ENCODE data around the gene ASB3.
"Not testable (repeated sequence)": the region's sequence is repeated elsewhere in the genome, so short reads cannot be mapped to it uniquely, and the experiment has no call there.

Gene ASB3

DNA sequence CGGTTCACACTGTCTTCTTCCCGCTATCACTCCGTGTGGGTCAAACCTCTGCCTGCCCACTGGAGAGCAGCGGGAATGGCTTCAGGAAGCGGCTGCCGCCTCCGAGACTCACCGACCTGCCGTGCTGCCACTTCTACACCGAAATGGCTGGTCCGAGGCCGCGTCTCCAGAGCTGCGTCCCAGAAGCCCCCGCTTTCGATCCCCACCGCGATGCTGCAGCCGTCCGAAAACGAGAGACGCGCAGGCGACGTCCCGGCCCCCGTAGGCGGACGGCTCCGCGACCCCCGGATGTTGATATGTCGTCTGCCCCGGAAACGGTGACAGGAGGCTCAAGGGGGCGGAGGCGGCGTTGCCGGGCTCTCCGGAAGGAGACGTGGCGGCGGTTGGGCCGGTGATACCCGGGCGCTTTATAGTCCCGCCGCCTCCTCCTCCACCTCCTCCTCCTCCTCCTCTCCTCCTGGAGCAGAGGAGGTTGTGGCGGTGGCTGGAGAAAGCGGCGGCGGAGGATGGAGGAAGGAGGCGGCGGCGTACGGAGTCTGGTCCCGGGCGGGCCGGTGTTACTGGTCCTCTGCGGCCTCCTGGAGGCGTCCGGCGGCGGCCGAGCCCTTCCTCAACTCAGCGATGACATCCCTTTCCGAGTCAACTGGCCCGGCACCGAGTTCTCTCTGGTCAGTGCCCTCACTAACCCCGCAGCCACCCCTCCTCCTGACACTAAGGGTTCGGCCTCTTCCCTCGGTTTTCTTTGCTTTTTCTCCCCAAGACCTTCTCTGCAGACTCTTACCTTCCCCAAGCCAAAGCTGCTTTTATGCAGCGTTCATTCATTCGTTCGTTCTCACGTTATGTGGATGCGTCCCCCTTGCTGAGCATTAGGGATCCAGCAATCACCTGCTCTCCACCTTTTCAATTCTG is at the start of gene ASB3, which contains the start of gene ERLEC1:
TSS of gene ASB3 (minus strand) at position 249 of the 909 bp plus-strand sequence. CDS start 21,381 bp downstream, outside the sequence.
TSS of gene ERLEC1 (plus strand) at position 340 of the 909 bp plus-strand sequence. CDS start at position 507, 167 bp downstream.
- DNase-seq: peak; percentile 92

GRCh38 chr2:53829980-53830290 is 43.2 kb upstream of the ASB3 start:
- DNase-seq: not testable (repeated sequence)

DNA sequence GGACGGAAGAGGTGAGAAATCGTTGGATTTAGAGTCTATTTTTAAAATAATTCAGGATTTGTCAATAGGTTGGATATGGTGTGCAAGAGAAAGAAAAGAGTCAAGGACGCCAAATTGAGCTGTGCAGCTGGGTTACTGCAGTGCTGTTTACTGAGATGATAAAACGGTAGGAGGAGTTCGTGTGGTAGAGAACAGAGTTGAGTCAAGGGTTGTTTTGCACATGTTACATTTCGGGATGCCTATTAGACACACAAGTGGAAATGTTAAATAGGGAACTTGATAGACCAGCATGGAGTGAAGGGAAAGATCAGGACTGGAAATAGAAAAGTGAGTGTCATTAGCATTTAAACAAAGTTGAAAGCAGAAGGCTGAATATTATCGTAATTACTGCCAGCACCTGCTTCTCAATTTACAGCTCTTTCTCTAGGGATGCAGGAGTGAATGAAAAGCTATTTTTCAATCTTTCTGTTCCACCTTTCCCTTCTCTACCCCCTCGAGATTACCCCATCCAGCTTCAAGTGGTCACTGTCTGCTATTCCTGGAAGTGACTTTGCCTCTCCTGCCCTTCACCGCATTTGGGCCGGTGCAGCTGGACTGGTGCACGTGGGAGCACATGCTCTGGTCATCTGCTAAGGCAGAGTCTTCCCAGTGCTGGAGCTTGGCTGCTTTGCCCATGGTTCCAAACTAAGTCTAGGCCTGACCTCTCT is 42.7 kb upstream of the ASB3 start:
- no peak for DNase-seq

GRCh38 chr2:53828331-53828730 is 41.6 kb upstream of the ASB3 start:
- DNase-seq: no peak

DNA sequence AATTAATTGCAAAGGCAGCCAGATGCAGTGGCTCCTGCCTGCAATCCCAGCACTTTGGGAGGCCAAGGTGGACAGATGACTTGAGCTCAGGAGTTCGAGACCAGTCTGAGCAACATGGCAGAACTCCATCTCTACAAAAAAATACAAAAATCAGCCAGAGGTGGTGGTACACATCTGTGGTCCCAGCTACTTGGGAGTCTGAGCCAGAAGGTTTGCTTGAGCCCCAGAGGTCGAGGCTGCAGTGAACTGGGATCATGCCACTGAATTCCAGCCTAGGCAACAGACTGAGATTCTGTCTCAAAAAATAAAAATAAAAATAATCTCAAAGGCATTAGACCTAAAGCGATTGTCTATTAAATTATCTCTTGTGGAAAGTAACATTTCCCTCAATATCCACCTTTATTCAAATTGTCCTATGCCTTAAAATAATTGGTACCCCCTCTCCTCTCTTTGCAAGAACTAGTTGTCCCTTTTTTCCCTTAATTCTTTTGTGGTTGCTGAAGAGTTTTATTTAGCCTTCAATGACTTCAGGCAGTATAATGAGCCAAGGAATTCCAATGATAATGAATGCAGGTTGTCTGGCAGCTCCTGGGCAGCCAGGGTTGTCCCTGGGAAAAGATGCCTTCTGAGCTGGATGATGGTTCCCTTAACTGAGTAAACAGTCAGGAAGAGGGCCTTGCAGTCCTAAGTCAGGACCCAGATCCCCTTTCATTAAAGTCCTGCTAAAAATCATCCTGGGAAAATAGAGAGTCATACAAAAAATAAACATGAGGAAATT is 40.8 kb upstream of the ASB3 start:
- no peak for DNase-seq

GRCh38 chr2:53826587-53827397 is 40.0 kb upstream of the ASB3 start:
- no peak for DNase-seq

DNA sequence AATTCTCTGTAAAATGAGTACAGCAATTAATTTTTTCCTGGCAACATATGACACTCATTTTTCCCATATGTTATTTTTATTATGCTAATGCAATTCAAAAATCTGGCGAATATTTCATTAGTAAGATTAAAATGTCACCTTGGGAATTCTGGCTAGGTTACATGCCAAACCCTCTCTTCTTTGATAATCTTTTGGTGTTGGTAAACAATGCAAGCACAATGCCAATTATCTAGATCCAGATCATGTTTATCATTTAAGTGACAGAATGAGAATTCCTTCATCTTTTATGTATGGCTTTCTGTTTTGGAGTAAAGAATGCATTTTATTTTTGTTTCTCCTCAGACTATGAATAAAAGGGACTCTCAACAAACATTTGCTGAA is 39.3 kb upstream of the ASB3 start:
- no peak for DNase-seq

DNA sequence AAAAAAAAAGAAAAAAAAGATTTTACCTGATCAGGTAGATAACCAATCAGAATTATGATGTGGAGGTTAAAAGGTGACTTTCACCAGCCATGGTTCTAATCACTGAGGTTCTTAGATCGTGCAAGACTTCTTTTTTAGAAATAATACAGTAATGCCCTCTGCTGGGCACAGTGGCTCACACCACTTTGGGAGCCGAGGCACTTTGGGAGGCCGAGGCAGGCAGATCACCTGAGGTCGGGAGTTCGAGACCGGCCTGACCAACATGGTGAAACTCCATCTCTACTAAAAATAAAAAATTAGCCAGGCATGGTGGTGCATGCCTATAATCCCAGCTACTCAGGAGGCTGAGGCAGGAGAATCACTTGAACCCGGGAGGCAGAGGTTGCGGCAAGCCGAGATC is 36.9 kb upstream of the ASB3 start:
- not testable (repeated sequence) for DNase-seq

GRCh38 chr2:53821810-53822209 is 35.1 kb upstream of the ASB3 start:
- DNase-seq: no peak

DNA sequence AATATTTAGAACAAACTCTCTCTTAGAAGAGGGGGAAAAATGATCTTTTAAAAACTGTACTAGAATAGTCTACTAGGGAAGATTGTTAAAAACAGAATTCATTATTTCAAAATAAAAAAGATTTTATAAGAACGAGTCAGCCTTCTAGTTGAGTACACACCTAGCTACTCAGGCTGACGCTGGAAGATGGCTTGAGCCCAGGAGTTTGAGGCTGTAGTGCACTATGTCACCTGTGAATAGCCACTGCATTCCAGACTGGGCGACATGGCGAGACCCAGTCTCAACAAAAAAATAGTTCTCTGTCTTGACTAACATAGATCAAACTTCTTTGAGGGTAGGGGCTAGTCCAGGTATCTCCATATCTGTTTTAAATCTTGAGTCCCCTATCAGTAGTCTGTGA is 34.0 kb upstream of the ASB3 start:
- no peak for DNase-seq

DNA sequence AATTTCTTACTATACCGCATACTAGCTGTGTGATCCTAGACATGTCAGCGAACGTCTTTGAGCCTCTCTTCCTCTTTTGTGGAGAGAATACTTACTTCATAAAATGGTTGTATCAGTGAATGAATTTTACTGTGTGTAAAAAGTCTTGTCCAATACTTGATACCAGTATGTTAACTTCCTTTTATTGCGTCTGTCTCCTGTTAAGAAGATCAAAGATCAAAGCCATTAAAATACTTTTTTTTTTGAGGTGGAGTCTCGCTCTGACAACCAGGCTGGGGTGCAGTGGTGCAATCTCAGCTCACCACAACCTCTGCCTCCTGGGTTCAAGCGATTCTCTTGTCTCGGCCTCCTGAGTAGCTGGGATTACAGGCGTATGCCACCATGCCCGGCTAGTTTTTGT is 33.3 kb upstream of the ASB3 start:
- DNase-seq: no peak

DNA sequence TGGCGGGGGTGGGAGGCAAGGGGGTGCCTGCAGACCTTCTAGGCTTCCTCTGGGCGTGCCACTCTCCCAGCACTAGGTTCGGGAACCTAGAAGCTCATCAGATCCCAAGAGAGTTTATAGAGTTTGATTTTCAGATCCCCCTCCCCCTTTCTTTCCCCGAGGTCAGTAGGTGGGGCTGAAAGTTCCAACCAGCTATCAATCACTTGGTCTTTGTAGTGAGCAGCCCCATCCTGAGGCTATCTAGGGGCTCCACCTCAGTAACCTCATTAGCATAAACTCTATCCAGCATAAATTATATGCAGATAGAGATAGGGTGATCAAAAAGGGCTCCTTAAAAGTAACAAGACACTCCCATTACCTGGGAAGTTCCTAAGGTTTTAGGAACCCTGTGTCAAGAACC is 32.9 kb upstream of the ASB3 start:
- DNase-seq: no peak

GRCh38 chr2:53818854-53819435 is 32.2 kb upstream of the ASB3 start:
- no peak for DNase-seq

GRCh38 chr2:53813151-53813550 is 26.4 kb upstream of the ASB3 start:
- no peak for DNase-seq

DNA sequence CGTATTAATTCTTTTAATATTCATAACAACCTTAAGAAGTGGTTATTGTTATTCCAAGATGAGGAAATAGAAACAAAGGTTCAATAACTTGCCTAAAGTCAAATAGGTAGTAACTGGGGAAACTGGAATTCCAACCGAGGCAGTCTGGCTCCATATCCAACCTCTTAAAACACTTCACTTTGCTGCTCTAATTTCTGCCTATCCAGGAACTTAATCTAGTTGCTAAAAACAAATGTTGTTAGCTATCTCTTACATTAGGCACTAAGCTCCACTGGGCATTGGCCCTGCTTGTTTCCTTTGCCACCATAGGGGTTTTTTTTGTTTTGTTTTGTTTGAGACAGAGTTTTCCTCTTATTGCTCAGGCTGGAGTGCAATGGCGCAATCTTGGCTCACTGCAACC is 24.8 kb upstream of the ASB3 start:
- DNase-seq: no peak

DNA sequence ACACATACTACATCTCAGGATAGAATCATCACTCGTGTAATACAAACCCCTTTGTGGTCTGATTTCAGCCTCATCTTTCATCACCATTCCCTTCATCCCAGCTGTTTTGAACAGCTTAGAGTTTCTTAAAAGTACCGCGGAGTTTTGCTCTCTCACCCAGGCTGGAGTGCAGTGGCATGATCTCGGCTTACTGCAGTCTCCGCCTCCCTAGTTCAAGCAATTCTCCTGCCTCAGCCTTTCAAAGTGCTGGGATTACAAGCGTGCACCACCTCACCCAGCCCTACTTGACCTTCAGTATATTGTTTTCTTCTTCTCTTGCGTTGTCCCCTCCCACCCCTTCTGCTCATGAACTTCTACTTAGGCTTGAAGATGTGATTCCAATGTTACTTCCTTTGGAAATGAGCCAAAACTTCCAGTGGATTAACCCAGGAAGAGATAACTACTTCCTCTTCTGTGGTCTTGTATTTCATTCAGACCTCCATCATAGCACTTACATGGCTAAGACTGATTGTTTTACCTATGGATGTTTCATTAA is 15.9 kb upstream of the ASB3 start:
- DNase-seq: no peak

- DNase-seq: no peak
Observed at GRCh38 chr2:53801547-53801946, 14.8 kb upstream of the ASB3 start.

GRCh38 chr2:53793821-53794220 is 7.1 kb upstream of the ASB3 start:
- DNase-seq: no peak

DNA sequence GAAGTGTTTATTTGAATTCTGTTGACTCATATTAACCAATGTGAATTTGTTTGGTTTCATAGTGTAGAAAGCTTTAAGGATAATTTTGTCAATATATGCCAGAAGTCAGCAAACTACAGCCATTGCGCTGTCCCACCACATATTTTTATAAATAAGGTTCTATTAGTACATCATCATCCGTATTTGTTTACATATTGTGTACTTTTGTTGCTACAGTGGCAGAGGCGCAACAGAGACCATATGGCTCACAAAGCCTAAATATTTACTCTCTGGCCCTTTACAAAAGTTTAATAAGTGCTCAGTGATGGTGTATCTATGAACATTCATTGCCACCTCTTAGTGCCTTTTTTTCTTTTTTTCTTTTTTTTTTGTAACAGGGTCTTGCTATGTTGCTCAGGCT is 6.5 kb upstream of the ASB3 start:
- no peak for DNase-seq

DNA sequence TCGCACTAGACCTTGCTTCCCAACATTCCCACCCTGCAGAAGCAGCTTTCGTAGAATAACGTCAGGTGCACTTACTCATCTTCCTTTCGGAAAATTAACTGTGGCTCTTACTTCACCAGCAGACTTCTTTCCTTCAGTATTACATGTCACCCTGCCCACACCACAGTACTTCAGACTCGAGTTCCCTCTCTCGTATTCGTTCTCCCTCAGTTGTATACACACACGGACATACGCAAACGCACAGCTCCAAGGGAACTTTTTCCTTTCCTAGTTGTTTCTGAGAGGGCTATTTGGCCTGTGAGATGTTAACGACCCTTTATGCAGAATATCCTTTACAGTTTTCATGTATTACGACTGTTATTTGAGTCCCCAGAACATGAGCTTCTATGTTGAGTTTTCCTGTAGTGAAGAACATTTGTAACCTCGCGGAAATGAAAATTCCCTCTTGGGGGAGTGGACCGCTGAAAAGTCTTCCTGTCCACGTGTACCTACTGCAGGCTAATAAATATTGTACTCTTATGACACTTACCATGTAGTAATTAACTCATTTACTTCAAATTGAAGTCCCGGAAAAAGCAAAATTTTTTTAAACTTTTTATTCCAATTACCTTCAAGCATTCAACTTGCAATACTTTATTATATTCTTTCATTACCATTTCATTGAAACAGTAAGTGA is 999 bp upstream of the ASB3 start:
- DNase-seq: peak; percentile 8

DNA sequence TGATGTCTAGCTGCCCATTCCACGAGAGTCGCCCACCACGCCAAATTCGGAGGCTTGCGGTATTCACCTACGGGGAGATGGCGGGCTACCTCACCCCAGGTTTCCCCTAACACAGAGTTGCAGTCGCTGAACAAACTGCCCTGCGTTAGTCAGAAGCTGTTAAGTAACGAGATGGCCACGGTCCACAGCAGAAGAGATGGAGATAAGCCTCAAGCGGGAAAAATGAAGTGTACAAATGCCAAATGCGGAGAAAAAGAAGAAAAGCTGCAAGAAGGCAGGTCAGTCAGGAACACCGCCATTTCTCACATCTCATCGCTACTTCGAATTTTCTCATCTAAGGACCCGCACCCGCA is 425 bp downstream of the ASB3 start:
- peak; percentile 27 for DNase-seq
